Frontal cortex (tissue), 4 donors: ENCODE results near the gene PRICKLE3. TPM values are rescaled to one million over a fixed set of nuclear protein-coding genes. Genes with fewer than 3 reads are reported as not detected.
"Not testable (repeated sequence)": the region's sequence is repeated elsewhere in the genome, so short reads cannot be mapped to it uniquely, and the experiment has no call there.

ENCODE experiments used
- DNase-seq, 2 donors: peaks; one replicate each; pipeline ENCODE4 v3.0.0; 2012; ENCODE audit warnings: low spot score in 2 of 2
- FAIRE-seq: peaks from 2 replicates; lab custom pipeline; 2012; peaks lifted over from hg19 to GRCh38; lab: Jason Lieb, UNC
- total RNA-seq: library from RNA; depleted of rRNA; stranded (reverse); fragments of >200 nt; gene quantifications from one replicate; pipeline ENCODE4 v1.2.3, GENCODE V29; 2014
- donor health status: control.
- donor health status: control.
- donor health status: control.

PRICKLE3 gene
- total RNA-seq, 1 donor from 2014 or later = under 0.01 TPM

GRCh38 chrX:49184294-49185281 is 1.6 kb downstream of the PRICKLE3 start:
- FAIRE-seq (no peak), DNase-seq (peak in 1 of 2 donors; percentile 70)

GRCh38 chrX:49183701-49184281 is 2.4 kb downstream of the PRICKLE3 start:
- FAIRE-seq (no peak), DNase-seq (no peak)

GRCh38 chrX:49179358-49179757 is 6.8 kb downstream of the PRICKLE3 start:
- DNase-seq (no peak), FAIRE-seq (no peak)

GRCh38 chrX:49178537-49178936 is 7.6 kb downstream of the PRICKLE3 start:
- DNase-seq = no peak
- no peak for FAIRE-seq

- DNase-seq (no peak), FAIRE-seq (no peak)
Observed at GRCh38 chrX:49177873-49178480, 8.2 kb downstream of the PRICKLE3 start.

GRCh38 chrX:49177338-49177833 is 8.8 kb downstream of the PRICKLE3 start:
- FAIRE-seq (no peak), DNase-seq (no peak)

- FAIRE-seq (no peak), DNase-seq (no peak)
Observed at GRCh38 chrX:49176421-49177326, 9.5 kb downstream of the PRICKLE3 start.

GRCh38 chrX:49175435-49176274 is 10.5 kb downstream of the PRICKLE3 start:
- FAIRE-seq = no peak
- no peak for DNase-seq

GRCh38 chrX:49174723-49175122 is 11.4 kb downstream of the PRICKLE3 start:
- FAIRE-seq (no peak), DNase-seq (no peak)

- DNase-seq, FAIRE-seq: not testable (repeated sequence)
Observed at GRCh38 chrX:49173544-49173943, 12.6 kb downstream of the PRICKLE3 start.

GRCh38 chrX:49172280-49172780 is 13.8 kb downstream of the PRICKLE3 start:
- no peak for DNase-seq
- FAIRE-seq = no peak

GRCh38 chrX:49171752-49172279 is 14.4 kb downstream of the PRICKLE3 start, which contains the start of gene PLP2:
TSS of gene PLP2 (plus strand) at chrX:49171898. CDS start at chrX:49172001, 103 bp downstream.
- FAIRE-seq = no peak
- peak in 1 of 2 donors; percentile 38 for DNase-seq

- FAIRE-seq (no peak), DNase-seq (peak in 1 of 2 donors; percentile 3)
Observed at GRCh38 chrX:49167740-49168108, 18.4 kb downstream of the PRICKLE3 start.

- no peak for FAIRE-seq
Observed at GRCh38 chrX:49166914-49167739, 19.0 kb downstream of the PRICKLE3 start.

GRCh38 chrX:49165901-49166881 is 20.0 kb downstream of the PRICKLE3 start:
- FAIRE-seq (no peak), DNase-seq (peak; percentile 57 to 61)

More at GRCh38 chrX:49166914-49167739, 19.0 kb downstream of the PRICKLE3 start:
- DNase-seq = peak in 1 of 2 donors; percentile 41
